Astrocyte (in vitro differentiated cells and primary cell): Measurements from ENCODE around the gene ASAH2. TPM values are rescaled to one million over a fixed set of nuclear protein-coding genes. Genes with fewer than 3 reads are reported as not detected.
"Not testable (repeated sequence)": the region's sequence is repeated elsewhere in the genome, so short reads cannot be mapped to it uniquely, and the experiment has no call there.

Experiments
- DNase-seq: peaks from one replicate; pipeline ENCODE4 v3.0.0-alpha.2; 2010; ENCODE audit warnings: low read depth
- FAIRE-seq: peaks from 2 replicates; lab custom pipeline; 2011; peaks lifted over from hg19 to GRCh38; lab: Jason Lieb, UNC
- H2AFZ ChIP-seq: 2 replicates; pipeline ENCODE4 v1.6.0; 2012; ENCODE audit warnings: low read depth, low read length, inconsistent platforms
- H3K27ac ChIP-seq: 2 replicates; pipeline ENCODE4 v1.5.1; 2011; ENCODE audit warnings: low read depth, low read length, inconsistent platforms
- H3K27me3 ChIP-seq: 2 replicates; pipeline ENCODE4 v1.6.0; 2011; ENCODE audit warnings: low read length, inconsistent platforms; ENCODE audit not compliant: insufficient read depth
- H3K36me3 ChIP-seq: 2 replicates; pipeline ENCODE4 v1.5.1; 2011; ENCODE audit warnings: low read length, inconsistent platforms; ENCODE audit not compliant: insufficient read depth
- H3K4me1 ChIP-seq: 2 replicates; pipeline ENCODE4 v1.5.1; 2011; ENCODE audit warnings: low read length, inconsistent platforms; ENCODE audit not compliant: insufficient read depth
- H3K4me2 ChIP-seq: 2 replicates; pipeline ENCODE4 v1.6.0; 2012; ENCODE audit warnings: low read length, inconsistent platforms
- H3K4me3 ChIP-seq: 2 replicates; pipeline ENCODE4 v1.5.1; 2011; ENCODE audit warnings: low read depth, mild to moderate bottlenecking, low read length, inconsistent platforms; ENCODE audit not compliant: insufficient read depth
- H3K79me2 ChIP-seq: 2 replicates; pipeline ENCODE4 v1.6.0; 2012; ENCODE audit warnings: mild to moderate bottlenecking, low read length, inconsistent platforms; ENCODE audit not compliant: insufficient read depth
- H3K9ac ChIP-seq: 2 replicates; pipeline ENCODE4 v1.6.0; 2012; ENCODE audit warnings: mild to moderate bottlenecking, low read length, inconsistent platforms
- H3K9me3 ChIP-seq: 2 replicates; pipeline ENCODE4 v1.5.1; 2012; ENCODE audit warnings: low read depth, mild to moderate bottlenecking, low read length, inconsistent platforms; ENCODE audit not compliant: insufficient read depth
- H4K20me1 ChIP-seq: 2 replicates; pipeline ENCODE4 v1.6.0; 2012; ENCODE audit warnings: low read length, inconsistent platforms; ENCODE audit not compliant: insufficient read depth
- H3K27ac Mint-ChIP-seq: one replicate; pipeline ENCODE4 v1.8.0; 2021; ENCODE audit warnings: mild to moderate bottlenecking, mixed read lengths; ENCODE audit not compliant: unreplicated experiment
- H3K27me3 Mint-ChIP-seq: one replicate; pipeline ENCODE4 v1.8.0; 2021; ENCODE audit warnings: low read depth, mixed read lengths; ENCODE audit not compliant: unreplicated experiment
- H3K36me3 Mint-ChIP-seq: one replicate; pipeline ENCODE4 v1.8.0; 2021; ENCODE audit warnings: low read depth, mixed read lengths; ENCODE audit not compliant: unreplicated experiment
- H3K4me1 Mint-ChIP-seq: one replicate; pipeline ENCODE4 v1.8.0; 2021; ENCODE audit warnings: low read depth, mixed read lengths; ENCODE audit not compliant: unreplicated experiment
- H3K4me3 Mint-ChIP-seq: one replicate; pipeline ENCODE4 v1.8.0; 2021; ENCODE audit warnings: mild to moderate bottlenecking, moderate library complexity, mixed read lengths; ENCODE audit not compliant: unreplicated experiment
- H3K9me3 Mint-ChIP-seq: one replicate; pipeline ENCODE4 v1.8.0; 2021; ENCODE audit warnings: mild to moderate bottlenecking, mixed read lengths; ENCODE audit not compliant: unreplicated experiment
- CTCF ChIP-seq: IDR thresholded peaks from 2 replicates; pipeline ENCODE4 v1.5.1; 2011; ENCODE audit warnings: low read depth, mild to moderate bottlenecking, inconsistent platforms, low read length, moderate library complexity; ENCODE audit not compliant: insufficient read depth
- EZH2 ChIP-seq: IDR thresholded peaks from 2 replicates; pipeline ENCODE4 v1.6.1; 2012; ENCODE audit warnings: mild to moderate bottlenecking, low read length, inconsistent platforms; ENCODE audit not compliant: insufficient read depth
- total RNA-seq: library from RNA; stranded (reverse); gene quantifications from 2 replicates; pipeline ENCODE4 v1.2.1, GENCODE V29; 2021

ASAH2 gene
- total RNA-seq, 1 donor from 2014 or later = 1.4 TPM

GRCh38 chr10:50242777-50243176 lies 8.5 kb downstream of the ASAH2 start:
- no peaks in the 10 kb centered on the region for H3K4me1 Mint-ChIP-seq
- Histone ChIP-seq H3K36me3 (no peaks in the 10 kb centered on the region), H3K4me2 (no peak overlapping the region), H4K20me1 (no peaks in the 10 kb centered on the region), H3K27ac (no peak overlapping the region), H3K9ac (no peak overlapping the region), H3K9me3 (no peaks in the 10 kb centered on the region), H3K79me2 (no peaks in the 10 kb centered on the region), H2AFZ (no peak overlapping the region), H3K27me3 (peaks cover 12% of the 10 kb centered on the region), H3K4me1 (no peaks in the 10 kb centered on the region), H3K4me3 (no peak overlapping the region)
- DNase-seq (no peak), FAIRE-seq (no peak)
- H3K9me3 Mint-ChIP-seq = peaks cover 3% of the 10 kb centered on the region
- no peak overlapping the region for H3K4me3 Mint-ChIP-seq
- no peaks in the 10 kb centered on the region for H3K27me3 Mint-ChIP-seq
- H3K36me3 Mint-ChIP-seq = no peaks in the 10 kb centered on the region
- H3K27ac Mint-ChIP-seq = no peak overlapping the region
- TF ChIP-seq EZH2 (no peak), CTCF (no peak)

- H3K9me3 ChIP-seq, H3K4me3 Mint-ChIP-seq, H3K9me3 Mint-ChIP-seq, H3K36me3 ChIP-seq, H3K4me2 ChIP-seq, H3K27ac Mint-ChIP-seq, H3K4me1 ChIP-seq, H3K36me3 Mint-ChIP-seq, H3K4me1 Mint-ChIP-seq, H2AFZ ChIP-seq, FAIRE-seq, H3K9ac ChIP-seq, H3K79me2 ChIP-seq, H3K27me3 Mint-ChIP-seq, DNase-seq, H4K20me1 ChIP-seq, H3K4me3 ChIP-seq, H3K27ac ChIP-seq: not testable (repeated sequence)
- H3K27me3 ChIP-seq = peaks cover 12% of the 10 kb centered on the region
These were observed 9.8 kb downstream of the ASAH2 start for GRCh38 chr10:50241478-50241877.

- TF ChIP-seq CTCF = no peak
- no peak for TF ChIP-seq EZH2
These were observed 16.8 kb downstream of the ASAH2 start for GRCh38 chr10:50234486-50234885.

More at GRCh38 chr10:50234486-50234885, 16.8 kb downstream of the ASAH2 start:
- H3K9ac ChIP-seq = no peak overlapping the region
- Mint-ChIP-seq H3K4me1 (no peaks in the 10 kb centered on the region), H3K9me3 (no peaks in the 10 kb centered on the region), H3K27me3 (peaks cover 2% of the 10 kb centered on the region), H3K4me3 (no peak overlapping the region), H3K27ac (no peak overlapping the region), H3K36me3 (no peaks in the 10 kb centered on the region)
- H3K79me2 ChIP-seq = no peaks in the 10 kb centered on the region
- no peaks in the 10 kb centered on the region for H3K4me1 ChIP-seq
- no peak overlapping the region for H3K4me3 ChIP-seq
- H3K9me3 ChIP-seq = no peaks in the 10 kb centered on the region
- H2AFZ ChIP-seq = no peak overlapping the region
- DNase-seq (no peak), FAIRE-seq (no peak)
- no peaks in the 10 kb centered on the region for H3K36me3 ChIP-seq
- peaks cover 18% of the 10 kb centered on the region for H3K27me3 ChIP-seq
- H3K4me2 ChIP-seq = no peak overlapping the region
- H4K20me1 ChIP-seq = no peaks in the 10 kb centered on the region
- H3K27ac ChIP-seq = no peak overlapping the region
